SU-DHL-6 (cell line): Measurements from ENCODE around the gene IL32.

Source experiments
- H2AFZ ChIP-seq: fragments of 200-600 bp; sonication (generic); 2 replicates; pipeline ENCODE4 v1.6.1; 2014; ENCODE audit warnings: low read depth, mild to moderate bottlenecking, moderate library complexity, mixed read lengths, antibody characterized with exemption, low read length; ENCODE audit not compliant: severe bottlenecking
- H3F3A ChIP-seq: fragments of 200-600 bp; shearing (Covaris generic); 2 replicates; pipeline ENCODE4 v1.6.0; 2016; ENCODE audit warnings: antibody characterized with exemption, mild to moderate bottlenecking; ENCODE audit not compliant: insufficient read depth
- H3K27ac ChIP-seq: fragments of 200-600 bp; sonication (generic); 2 replicates; pipeline ENCODE4 v1.5.1; 2016; ENCODE audit warnings: low read depth, mild to moderate bottlenecking, low read length, moderate library complexity, mixed read lengths
- H3K27me3 ChIP-seq: fragments of 200-600 bp; sonication (generic), shearing (Covaris generic); 2 replicates; pipeline ENCODE4 v1.6.0; 2014; ENCODE audit warnings: mild to moderate bottlenecking, low read length
- H3K36me3 ChIP-seq: fragments of 200-600 bp; sonication (generic); 2 replicates; pipeline ENCODE4 v1.6.1; 2014; ENCODE audit warnings: mild to moderate bottlenecking, low read length, mixed read lengths
- H3K4me2 ChIP-seq: fragments of 300-600, 200-600 bp; shearing (Covaris generic), sonication (generic); 2 replicates; pipeline ENCODE4 v1.6.0; 2014; ENCODE audit warnings: low read length, low read depth, mild to moderate bottlenecking; ENCODE audit not compliant: poor library complexity, severe bottlenecking
- H3K4me3 ChIP-seq: fragments of 200-600 bp; sonication (generic); 2 replicates; pipeline ENCODE4 v1.5.1; 2014; ENCODE audit warnings: antibody characterized with exemption, low read length, mild to moderate bottlenecking, mixed read lengths; ENCODE audit not compliant: insufficient read depth, poor library complexity, severe bottlenecking
- H3K79me2 ChIP-seq: fragments of 200-600 bp; sonication (generic); 2 replicates; pipeline ENCODE4 v1.6.1; 2014; ENCODE audit warnings: mild to moderate bottlenecking, low read length, moderate library complexity; ENCODE audit not compliant: insufficient read depth
- H3K9ac ChIP-seq: fragments of 200-600 bp; sonication (generic); 2 replicates; pipeline ENCODE4 v1.7.0; 2014; ENCODE audit warnings: mild to moderate bottlenecking, low read length
- H3K9me2 ChIP-seq: fragments of 200-600 bp; sonication (generic); replicated peaks from 2 replicates; pipeline ENCODE4 v1.6.1; 2014; ENCODE audit warnings: low read length; ENCODE audit not compliant: insufficient read depth
- H3K9me3 ChIP-seq: fragments of 200-600 bp; sonication (generic); 2 replicates; pipeline ENCODE4 v1.6.1; 2014; ENCODE audit warnings: low read length, mixed read lengths; ENCODE audit not compliant: insufficient read depth
- H4K20me1 ChIP-seq: fragments of 200-600 bp; sonication (generic); 2 replicates; pipeline ENCODE4 v1.6.1; 2014; ENCODE audit warnings: low read depth, mild to moderate bottlenecking, antibody characterized with exemption, low read length, moderate library complexity, mixed read lengths
- EZH2phosphoT487 ChIP-seq: fragments of 200-600 bp; sonication (generic), shearing (Covaris generic); conservative IDR thresholded peaks from 2 replicates; pipeline ENCODE4 v1.6.1; 2018; ENCODE audit warnings: mild to moderate bottlenecking, antibody characterized with exemption, low read length, moderate library complexity, mixed read lengths
- TF ChIP-seq, protein P1 (sequence below): fragments of 200-600 bp; sonication (generic); IDR thresholded peaks from one replicate; pipeline ENCODE4 v1.5.1; 2017; ENCODE audit warnings: antibody characterized with exemption, mild to moderate bottlenecking, low read length, moderate library complexity; ENCODE audit not compliant: insufficient read depth, poor library complexity, severe bottlenecking

IL32 gene

GRCh38 chr16:3059041-3059722, 6.3 kb upstream of the IL32 start:
- Histone ChIP-seq H3K9ac (peak overlapping the region; percentile 96), H3K4me3 (peak overlapping the region; percentile 81), H3K79me2 (no peaks in the 10 kb centered on the region), H3K27me3 (no peaks in the 10 kb centered on the region), H3K36me3 (no peaks in the 10 kb centered on the region), H3K27ac (peak overlapping the region; percentile 49; the same call in 1 of the 2 replicates), H4K20me1 (no peaks in the 10 kb centered on the region), H3F3A (0 out of 2 replicates have a peak, but pooled peaks cover 4% of the 10 kb centered on the region), H3K4me2 (peak overlapping the region; percentile 57), H3K9me3 (no peaks in the 10 kb centered on the region), H3K9me2 (no peaks in the 10 kb centered on the region), H2AFZ (peak overlapping the region; percentile 49)
- TF ChIP-seq, protein P1, sequence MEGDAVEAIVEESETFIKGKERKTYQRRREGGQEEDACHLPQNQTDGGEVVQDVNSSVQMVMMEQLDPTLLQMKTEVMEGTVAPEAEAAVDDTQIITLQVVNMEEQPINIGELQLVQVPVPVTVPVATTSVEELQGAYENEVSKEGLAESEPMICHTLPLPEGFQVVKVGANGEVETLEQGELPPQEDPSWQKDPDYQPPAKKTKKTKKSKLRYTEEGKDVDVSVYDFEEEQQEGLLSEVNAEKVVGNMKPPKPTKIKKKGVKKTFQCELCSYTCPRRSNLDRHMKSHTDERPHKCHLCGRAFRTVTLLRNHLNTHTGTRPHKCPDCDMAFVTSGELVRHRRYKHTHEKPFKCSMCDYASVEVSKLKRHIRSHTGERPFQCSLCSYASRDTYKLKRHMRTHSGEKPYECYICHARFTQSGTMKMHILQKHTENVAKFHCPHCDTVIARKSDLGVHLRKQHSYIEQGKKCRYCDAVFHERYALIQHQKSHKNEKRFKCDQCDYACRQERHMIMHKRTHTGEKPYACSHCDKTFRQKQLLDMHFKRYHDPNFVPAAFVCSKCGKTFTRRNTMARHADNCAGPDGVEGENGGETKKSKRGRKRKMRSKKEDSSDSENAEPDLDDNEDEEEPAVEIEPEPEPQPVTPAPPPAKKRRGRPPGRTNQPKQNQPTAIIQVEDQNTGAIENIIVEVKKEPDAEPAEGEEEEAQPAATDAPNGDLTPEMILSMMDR: peak; percentile 67
- TF ChIP-seq EZH2phosphoT487: no peak

GRCh38 chr16:3059723-3060242, 5.7 kb upstream of the IL32 start:
- H3K27ac ChIP-seq: no peak overlapping the region

GRCh38 chr16:3060339-3061127, 4.9 kb upstream of the IL32 start:
- Histone ChIP-seq H3K27me3 (no peaks in the 10 kb centered on the region), H3K36me3 (no peaks in the 10 kb centered on the region), H3K27ac (no peak overlapping the region), H4K20me1 (no peaks in the 10 kb centered on the region), H3K9ac (no peak overlapping the region), H3F3A (0 out of 2 replicates have a peak, but pooled peaks cover 4% of the 10 kb centered on the region), H3K4me3 (no peak overlapping the region), H2AFZ (no peak overlapping the region), H3K4me2 (no peak overlapping the region), H3K9me3 (no peaks in the 10 kb centered on the region), H3K9me2 (no peaks in the 10 kb centered on the region), H3K79me2 (no peaks in the 10 kb centered on the region)
- TF ChIP-seq, protein P1: no peak
- TF ChIP-seq EZH2phosphoT487: no peak

More at GRCh38 chr16:3059723-3060242, 5.7 kb upstream of the IL32 start:
- H3K27me3 ChIP-seq: no peaks in the 10 kb centered on the region
- peak overlapping the region; percentile 96 for H3K9ac ChIP-seq
- TF ChIP-seq, protein P1: no peak
- no peak for TF ChIP-seq EZH2phosphoT487
- no peaks in the 10 kb centered on the region for H4K20me1 ChIP-seq
- no peaks in the 10 kb centered on the region for H3K79me2 ChIP-seq
- H3K4me3 ChIP-seq: peak overlapping the region; percentile 35
- 0 out of 2 replicates have a peak, but pooled peaks cover 4% of the 10 kb centered on the region for H3F3A ChIP-seq
- H3K9me2 ChIP-seq: no peaks in the 10 kb centered on the region
- no peaks in the 10 kb centered on the region for H3K9me3 ChIP-seq
- H3K36me3 ChIP-seq: no peaks in the 10 kb centered on the region
- peak overlapping the region; percentile 57 for H3K4me2 ChIP-seq
- H2AFZ ChIP-seq: peak overlapping the region; percentile 49
